Activated CD8-positive, alpha-beta memory T cell treated with anti-CD3 and anti-CD28 coated beads, Interleukin-2, amount 50 U/mL, for 48 hours (primary cell): ENCODE data around the gene ACKR2.
"Not testable (repeated sequence)": the region's sequence is repeated elsewhere in the genome, so short reads cannot be mapped to it uniquely, and the experiment has no call there.

Experiments
- DNase-seq: peaks from one replicate; pipeline ENCODE4 v3.0.0-alpha.2; 2020

ACKR2 gene

GRCh38 chr3:42864321-42864950 is 55.2 kb downstream of the ACKR2 start:
- DNase-seq = no peak

DNA sequence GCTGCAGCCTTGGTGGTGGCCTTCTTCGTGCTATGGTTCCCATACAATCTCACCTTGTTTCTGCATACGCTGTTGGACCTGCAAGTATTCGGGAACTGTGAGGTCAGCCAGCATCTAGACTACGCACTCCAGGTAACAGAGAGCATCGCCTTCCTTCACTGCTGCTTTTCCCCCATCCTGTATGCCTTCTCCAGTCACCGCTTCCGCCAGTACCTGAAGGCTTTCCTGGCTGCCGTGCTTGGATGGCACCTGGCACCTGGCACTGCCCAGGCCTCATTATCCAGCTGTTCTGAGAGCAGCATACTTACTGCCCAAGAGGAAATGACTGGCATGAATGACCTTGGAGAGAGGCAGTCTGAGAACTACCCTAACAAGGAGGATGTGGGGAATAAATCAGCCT is 56.0 kb downstream of the ACKR2 start:
- no peak for DNase-seq

- DNase-seq = no peak
Measured at GRCh38 chr3:42867138-42867537, 57.9 kb downstream of the ACKR2 start.

DNA sequence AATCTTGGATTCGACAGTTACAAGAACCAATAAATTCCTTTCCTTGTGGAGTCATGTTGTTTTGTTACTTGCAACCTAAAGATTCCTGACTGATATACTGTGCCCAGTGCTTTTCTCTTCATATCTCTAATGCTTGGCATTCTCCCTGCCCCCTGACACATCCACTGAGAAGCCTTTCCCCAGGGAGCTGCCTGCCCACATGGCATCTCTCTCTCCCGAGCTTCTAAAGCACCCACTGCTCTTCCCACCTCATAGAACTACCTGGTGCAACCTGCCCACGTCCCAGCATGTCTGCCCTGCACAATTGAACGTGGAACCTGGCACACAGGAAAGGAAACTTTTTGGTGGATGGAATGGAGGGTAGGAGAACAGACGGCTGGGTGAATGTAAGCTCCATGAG is 59.6 kb downstream of the ACKR2 start:
- no peak for DNase-seq

DNA sequence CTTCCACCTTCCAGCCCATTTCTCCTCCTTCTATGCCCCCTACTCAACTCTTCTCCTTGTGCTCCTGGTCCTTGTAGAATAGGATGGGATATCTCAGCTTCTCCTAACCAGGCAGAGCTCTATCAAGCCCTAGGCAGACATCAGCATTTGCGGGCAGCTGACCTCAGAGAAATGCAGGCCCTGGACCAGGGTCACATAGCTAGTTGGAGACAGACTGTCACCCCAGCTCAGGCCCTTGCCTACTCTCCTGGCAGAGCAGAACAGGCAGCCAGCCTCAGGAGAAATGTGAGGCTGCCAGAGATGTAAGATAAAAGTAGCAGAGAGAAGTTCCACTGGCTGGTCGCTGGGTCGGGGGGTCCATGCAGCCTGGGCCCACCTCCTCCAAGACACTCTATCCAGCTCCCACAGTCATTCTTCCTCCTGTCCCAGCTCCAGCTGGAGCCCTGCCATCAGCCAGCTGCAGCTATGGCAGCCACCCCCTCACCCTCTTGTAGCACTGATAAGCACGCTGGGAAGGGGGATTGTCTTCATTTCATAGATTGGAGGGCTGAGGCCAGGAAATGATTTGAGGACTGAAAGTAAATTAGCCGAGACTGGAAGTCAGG is 62.4 kb downstream of the ACKR2 start:
- DNase-seq = no peak

DNA sequence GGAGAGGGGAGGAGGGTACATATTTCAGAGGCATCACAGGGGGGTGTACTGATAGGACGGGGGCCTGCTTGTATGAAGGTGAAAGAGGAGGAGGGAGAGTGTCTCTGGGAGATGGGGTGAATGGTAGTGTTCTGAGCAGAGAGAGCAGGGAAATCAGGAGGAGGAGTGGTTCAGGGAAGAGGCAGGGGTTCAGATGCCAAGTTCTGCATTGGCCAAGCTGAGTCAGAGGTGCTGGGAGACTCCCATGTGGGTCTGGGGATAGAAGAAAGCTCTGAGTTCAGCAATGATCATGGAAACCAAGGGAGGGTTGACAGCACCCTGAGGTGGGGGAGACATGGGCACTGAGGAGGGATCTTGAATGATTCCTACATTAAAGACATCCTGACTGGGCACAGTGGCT is 63.5 kb downstream of the ACKR2 start:
- no peak for DNase-seq

- DNase-seq = no peak
Measured at GRCh38 chr3:42873221-42873982, 64.2 kb downstream of the ACKR2 start.

GRCh38 chr3:42874749-42875148 is 65.5 kb downstream of the ACKR2 start:
- no peak for DNase-seq

DNA sequence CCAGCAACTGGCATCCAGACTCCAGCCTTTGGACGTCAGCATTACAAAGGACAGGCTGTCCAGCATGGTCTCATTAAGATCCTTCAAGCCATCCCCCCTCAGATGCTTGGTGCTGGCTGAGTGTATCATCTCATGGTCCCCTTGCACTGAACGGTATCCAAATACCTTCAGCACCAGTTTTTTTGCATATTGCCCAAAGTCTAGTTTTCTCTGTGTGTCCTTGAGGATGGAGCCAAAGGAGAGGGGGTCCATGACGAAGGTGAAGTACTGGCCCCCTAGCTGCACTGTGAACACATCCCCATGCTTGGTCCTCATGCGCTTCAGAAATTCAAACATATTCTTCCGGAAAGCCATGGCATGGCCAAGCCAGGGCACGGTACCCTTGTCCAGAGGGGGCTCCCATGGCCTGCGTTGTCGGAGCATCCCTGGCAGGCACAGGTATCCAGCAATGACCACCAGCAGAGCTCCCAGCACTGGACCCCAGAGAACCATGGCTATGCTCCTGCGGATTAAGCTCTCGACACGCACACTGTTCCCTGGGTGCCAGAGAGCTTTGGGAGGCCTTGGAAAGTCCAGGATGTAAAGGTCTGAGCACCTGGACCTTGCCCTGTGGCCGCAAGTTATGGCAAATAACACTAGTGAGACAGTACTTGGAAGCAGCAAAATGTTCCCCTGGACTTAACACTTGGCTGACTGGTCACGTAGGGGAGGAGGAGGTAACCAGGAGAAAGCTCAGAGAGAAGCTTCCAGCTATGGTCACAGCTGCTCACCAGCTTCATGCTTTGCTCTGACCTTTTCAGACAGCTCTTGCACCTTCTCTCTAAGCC is 66.3 kb downstream of the ACKR2 start, which contains the start of gene CYP8B1:
TSS of gene CYP8B1 (minus strand) at position 555 of the 827 bp plus-strand sequence. CDS start at position 492, 63 bp downstream.
- no peak for DNase-seq

DNA sequence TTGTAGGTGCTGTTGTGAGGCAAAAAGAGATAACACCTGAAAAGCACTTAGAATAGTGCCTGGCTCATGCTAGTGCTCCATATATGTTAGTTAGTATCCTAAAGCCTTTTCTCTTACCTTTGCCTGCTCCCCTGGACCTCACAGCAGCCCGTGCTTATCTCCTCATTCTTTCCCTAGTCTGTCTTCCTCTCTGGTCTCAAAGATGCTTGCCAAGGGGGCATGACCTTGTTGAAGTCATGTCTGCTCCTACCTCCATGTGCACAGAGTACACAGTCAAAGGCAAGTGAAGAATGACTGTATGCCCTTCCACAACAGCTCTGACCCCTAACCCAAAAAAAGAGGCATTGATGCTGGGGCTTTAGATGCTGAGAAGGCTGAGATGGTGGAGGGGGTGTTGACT is 67.2 kb downstream of the ACKR2 start:
- no peak for DNase-seq

GRCh38 chr3:42876940-42877720 is 67.9 kb downstream of the ACKR2 start:
- DNase-seq = no peak

DNA sequence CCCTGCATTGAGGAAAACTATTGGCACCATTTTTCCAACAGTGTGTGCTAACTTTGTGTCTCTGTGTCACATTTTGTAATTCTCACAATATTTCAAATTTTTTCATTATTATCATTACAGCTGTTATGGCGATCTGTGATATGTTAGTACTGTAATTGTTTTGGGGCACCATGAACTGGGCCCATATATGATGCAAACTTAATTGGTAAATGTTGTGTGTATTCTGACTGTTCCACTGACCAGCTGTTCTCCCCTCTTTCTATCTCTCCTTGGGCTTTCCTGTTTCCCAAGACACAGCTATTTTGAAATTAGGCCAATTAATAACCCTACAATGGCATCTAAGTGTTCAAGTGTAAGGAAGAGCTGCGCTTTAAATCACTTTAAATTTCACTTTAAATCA is 68.6 kb downstream of the ACKR2 start:
- DNase-seq = no peak

GRCh38 chr3:42880183-42880582 is 70.9 kb downstream of the ACKR2 start:
- DNase-seq = no peak

DNA sequence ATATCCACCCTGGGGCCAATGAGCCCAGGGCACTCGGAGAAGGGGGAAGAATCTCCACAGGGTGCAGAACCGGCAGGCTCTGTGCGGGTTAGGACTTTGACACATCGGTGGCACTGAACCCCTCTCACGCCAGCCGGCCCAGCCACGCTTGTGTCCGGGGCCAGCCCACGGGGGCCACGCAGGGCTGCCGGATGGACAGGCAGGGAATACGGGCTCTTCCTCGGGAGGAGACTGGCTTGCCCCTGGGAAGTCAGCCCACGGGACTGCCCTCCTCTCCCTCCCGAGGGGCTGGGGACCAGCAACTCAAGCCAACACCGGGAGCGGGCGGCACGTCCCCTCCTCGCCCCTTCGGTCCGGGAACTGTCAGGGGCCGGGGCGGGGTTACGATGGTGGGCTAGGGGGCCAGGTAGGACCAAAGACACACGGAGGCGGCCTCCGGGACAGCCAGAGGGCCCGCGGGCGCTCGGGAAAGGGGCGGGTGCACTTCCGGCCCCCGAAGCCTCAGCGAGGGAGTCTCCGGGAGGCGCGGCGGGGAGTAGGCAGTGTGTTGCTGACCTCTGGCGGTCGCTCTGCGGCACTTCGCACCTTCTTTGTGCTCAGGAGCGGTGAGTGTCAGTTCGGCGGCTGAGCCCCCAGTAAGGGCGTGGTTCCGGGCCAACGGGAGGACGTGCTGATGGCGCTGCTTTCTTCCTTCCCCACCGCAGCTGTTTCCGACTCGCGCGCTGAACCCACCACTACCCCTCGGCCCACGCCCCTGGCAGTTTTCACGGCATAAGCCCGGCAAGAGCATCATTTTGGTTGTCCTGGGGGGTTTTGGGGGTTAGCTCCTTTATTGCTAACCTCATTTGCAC is 71.6 kb downstream of the ACKR2 start:
- peak; percentile 90 for DNase-seq

GRCh38 chr3:42883251-42883930 is 74.1 kb downstream of the ACKR2 start:
- DNase-seq = not testable (repeated sequence)

DNA sequence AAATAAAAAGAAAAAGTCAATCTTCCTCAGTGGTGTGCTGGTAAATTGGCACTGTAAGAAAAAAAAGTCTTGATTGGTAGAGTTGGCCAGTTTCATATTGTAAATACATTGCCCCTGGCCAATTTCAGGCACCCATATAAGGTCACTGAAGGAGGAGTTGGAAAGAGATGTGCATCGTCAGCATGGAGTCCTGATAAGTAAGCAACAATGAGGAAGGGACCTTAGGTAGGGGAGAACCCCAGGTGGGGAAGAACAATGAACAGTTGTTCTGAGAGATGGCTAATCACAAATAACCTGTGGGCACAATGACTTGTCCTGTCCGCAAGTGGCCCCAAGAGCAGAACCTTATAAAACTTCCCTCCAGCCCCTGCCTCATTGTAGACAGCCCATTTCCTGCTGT is 75.1 kb downstream of the ACKR2 start:
- no peak for DNase-seq

GRCh38 chr3:42886294-42886822 is 77.1 kb downstream of the ACKR2 start:
- no peak for DNase-seq

GRCh38 chr3:42887084-42887483 is 77.8 kb downstream of the ACKR2 start:
- DNase-seq = no peak

GRCh38 chr3:42891042-42891441 is 81.8 kb downstream of the ACKR2 start:
- DNase-seq = no peak

DNA sequence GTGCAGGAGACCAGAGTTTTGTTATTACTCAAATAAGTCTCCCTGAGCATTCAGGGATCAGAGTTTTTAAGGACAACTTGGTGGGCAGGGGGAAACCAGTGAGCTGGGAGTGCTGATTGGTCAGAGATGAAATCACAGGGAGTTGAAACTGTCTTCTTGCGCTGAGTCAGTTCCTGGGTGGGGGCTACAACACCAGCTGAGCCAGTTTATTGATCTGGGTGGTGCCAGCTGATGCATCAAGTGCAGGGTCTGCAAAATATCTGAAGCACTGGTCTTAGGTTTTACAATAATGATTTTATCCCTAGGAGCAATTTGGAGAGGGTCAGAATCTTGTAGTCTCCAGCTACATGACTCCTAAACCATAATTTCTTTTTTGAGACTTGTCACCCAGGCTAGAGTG is 82.9 kb downstream of the ACKR2 start:
- DNase-seq = no peak

GRCh38 chr3:42892807-42893206 is 83.6 kb downstream of the ACKR2 start:
- DNase-seq = no peak
